Activated naive CD4-positive, alpha-beta T cell treated with anti-CD3 and anti-CD28 coated beads, Interleukin-2, amount 50 U/mL, for 24 hours (primary cell): Measurements from ENCODE around the gene CFAP221.

ENCODE experiments used
- H3K27ac Mint-ChIP-seq: one replicate; pipeline ENCODE4 v1.8.0; 2021; ENCODE audit warnings: mild to moderate bottlenecking, mixed read lengths
- H3K27me3 Mint-ChIP-seq: one replicate; pipeline ENCODE4 v1.8.0; 2021; ENCODE audit warnings: mixed read lengths
- H3K36me3 Mint-ChIP-seq: one replicate; pipeline ENCODE4 v1.8.0; 2021; ENCODE audit warnings: mixed read lengths
- H3K4me1 Mint-ChIP-seq: one replicate; pipeline ENCODE4 v1.8.0; 2021; ENCODE audit warnings: mixed read lengths
- H3K4me3 Mint-ChIP-seq: one replicate; pipeline ENCODE4 v1.8.0; 2021; ENCODE audit warnings: mild to moderate bottlenecking, mixed read lengths
- H3K9me3 Mint-ChIP-seq: one replicate; pipeline ENCODE4 v1.8.0; 2021; ENCODE audit warnings: mixed read lengths

Gene CFAP221

DNA sequence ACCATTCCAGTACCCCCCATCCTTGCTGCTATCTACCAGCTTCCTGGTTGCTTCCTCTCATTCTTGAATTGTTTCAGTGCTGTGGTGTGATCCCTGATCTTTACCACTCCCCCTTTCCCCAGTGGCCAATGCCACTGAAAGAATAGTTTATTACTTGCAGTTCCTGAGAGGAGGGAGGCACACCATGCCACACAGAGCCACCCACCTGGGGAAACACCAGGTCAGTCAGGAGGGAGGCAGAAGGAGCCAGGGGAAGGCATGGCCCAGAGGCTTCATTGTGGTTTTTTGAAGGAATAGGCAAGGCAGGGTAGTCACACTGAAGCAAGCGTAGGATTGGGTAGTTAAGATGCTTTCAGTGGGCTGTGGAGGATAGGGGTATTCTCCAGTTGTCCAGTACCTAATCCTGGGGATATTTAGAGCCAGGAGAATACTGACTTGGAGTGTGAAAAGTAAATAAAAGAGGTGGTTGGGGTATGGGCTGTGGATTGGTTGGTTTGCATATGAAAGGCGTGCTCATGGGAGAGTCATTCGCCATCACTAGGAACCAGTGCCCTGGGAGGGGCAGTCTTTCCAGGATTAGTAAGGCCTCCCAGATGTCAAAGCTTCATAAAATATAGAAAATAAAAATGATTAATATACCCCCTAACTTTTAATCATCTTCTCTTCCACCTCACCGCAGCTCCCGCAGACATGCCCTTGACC lies 128.1 kb downstream of the CFAP221 start:
- Mint-ChIP-seq H3K9me3 (no peaks in the 10 kb centered on the region), H3K36me3 (no peaks in the 10 kb centered on the region), H3K4me1 (no peaks in the 10 kb centered on the region)

DNA sequence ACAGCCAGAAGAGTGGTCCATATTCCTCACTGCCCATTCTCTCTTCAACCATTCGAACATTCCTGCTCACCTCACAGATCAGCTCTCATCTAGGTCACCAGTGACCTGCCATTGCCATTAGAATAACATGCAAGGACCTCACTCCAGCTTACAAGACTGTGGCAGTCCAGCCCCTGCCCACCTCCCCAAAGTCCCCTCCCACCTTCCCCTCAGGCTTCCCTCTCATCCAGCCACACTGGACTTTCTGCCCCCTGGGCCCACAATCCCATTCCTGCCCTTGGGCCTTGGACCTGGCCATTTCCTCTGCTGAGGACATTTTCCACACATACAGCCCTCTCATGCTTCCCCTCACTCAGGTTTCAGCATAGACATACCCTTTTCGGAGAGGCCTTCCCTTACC lies 129.5 kb downstream of the CFAP221 start:
- H3K9me3 Mint-ChIP-seq: no peaks in the 10 kb centered on the region
- no peak overlapping the region for H3K4me3 Mint-ChIP-seq
- no peaks in the 10 kb centered on the region for H3K36me3 Mint-ChIP-seq
- H3K4me1 Mint-ChIP-seq: peaks cover 8% of the 10 kb centered on the region
- no peaks in the 10 kb centered on the region for H3K27me3 Mint-ChIP-seq
- H3K27ac Mint-ChIP-seq: no peak overlapping the region

More for the DNA sequence above, 128.1 kb downstream of the CFAP221 start:
- H3K27me3 Mint-ChIP-seq: no peaks in the 10 kb centered on the region
- no peak overlapping the region for H3K4me3 Mint-ChIP-seq
- H3K27ac Mint-ChIP-seq: no peak overlapping the region

DNA sequence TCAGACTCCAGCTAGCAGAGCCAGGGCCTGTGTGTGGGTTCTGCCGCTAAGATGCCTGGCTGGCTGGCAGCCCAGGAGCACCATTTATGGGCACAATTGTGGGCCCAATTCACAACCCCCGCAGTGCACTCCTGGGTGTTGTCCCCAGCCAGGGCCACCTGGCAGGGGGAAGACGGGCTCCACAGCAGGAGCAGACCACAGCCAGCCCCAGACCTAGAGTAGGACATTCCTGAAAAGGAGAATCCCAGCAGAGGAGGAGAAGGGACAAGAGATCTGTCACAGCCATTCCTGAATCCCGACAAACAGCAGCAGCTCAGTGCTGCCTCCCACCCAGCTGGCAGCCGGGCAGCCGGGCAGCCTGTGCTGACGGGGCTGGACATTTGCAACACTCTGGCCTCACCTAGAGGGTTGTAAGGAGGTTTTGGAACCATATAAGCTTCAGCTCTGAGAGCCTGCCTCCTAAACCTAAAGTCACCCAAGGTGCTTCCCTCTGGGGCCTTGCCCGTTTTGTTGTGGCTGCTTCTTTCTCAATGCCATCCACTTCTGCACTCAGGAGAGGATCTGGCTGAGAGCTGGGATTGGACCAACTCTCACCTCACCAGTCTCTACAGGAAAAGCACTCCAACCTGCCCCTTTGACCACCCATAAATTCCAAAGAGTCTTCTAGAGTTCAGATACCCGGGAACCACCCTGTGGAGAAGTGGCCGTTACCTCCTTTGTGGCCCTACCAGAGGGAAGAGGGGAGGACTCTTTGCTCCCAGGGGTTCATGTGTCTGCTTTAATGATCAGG lies 130.7 kb downstream of the CFAP221 start:
- Mint-ChIP-seq H3K4me3 (no peak overlapping the region), H3K4me1 (peaks cover 14% of the 10 kb centered on the region), H3K36me3 (no peaks in the 10 kb centered on the region), H3K9me3 (no peaks in the 10 kb centered on the region), H3K27ac (peak overlapping the region; percentile 41), H3K27me3 (no peaks in the 10 kb centered on the region)

DNA sequence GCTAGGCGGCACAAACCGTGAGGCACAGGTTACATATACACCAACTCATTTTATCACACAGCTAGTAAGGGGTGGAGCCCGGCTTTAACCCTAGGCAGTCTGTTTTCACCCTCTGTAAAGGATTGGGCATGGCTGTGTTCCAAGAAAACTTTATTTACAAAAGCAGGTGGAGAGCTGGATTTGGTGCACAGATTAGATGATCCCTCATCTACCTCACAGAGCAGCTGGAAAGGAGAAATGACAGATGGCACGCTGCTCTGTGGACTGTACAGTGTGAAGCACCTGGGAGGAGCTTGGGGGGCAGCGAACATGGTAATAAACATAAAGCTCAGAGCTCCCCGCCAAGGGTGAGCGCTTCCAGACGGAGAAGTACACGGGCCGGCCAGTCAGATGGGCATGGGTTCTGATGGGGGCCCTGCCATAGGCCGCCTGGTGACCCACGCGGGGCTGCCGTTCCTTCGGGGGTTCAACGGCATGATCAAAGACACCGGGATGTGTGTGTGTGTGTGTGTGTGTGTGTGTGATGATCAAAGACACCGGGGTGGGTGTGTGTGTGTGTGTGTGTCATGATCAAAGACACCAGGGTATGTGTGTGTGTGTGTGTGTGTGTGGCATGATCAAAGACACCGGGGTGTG lies 133.9 kb downstream of the CFAP221 start:
- H3K27ac Mint-ChIP-seq: peak overlapping the region; percentile 87
- H3K9me3 Mint-ChIP-seq: no peaks in the 10 kb centered on the region
- peaks cover 37% of the 10 kb centered on the region for H3K4me1 Mint-ChIP-seq
- H3K36me3 Mint-ChIP-seq: no peaks in the 10 kb centered on the region
- peak overlapping the region; percentile 89 for H3K4me3 Mint-ChIP-seq
- H3K27me3 Mint-ChIP-seq: no peaks in the 10 kb centered on the region

DNA sequence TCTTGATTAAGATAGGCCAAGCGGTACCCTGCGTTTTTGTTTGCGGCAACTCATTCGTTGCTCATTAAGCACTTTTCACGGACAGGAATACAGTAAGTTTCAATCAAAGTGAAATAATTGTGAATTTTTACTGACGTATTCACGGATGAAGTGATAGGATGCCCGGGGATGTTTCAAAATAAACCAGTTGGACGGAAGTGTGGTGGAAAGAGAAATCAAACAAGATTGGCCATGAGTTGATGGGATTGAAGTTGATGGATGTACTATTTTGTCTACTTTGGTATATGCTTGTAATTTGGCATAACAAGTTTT lies 135.2 kb downstream of the CFAP221 start:
- H3K4me3 Mint-ChIP-seq: peak overlapping the region; percentile 89
- no peaks in the 10 kb centered on the region for H3K27me3 Mint-ChIP-seq
- no peaks in the 10 kb centered on the region for H3K9me3 Mint-ChIP-seq
- H3K36me3 Mint-ChIP-seq: no peaks in the 10 kb centered on the region
- peaks cover 41% of the 10 kb centered on the region for H3K4me1 Mint-ChIP-seq
- H3K27ac Mint-ChIP-seq: peak overlapping the region; percentile 88

DNA sequence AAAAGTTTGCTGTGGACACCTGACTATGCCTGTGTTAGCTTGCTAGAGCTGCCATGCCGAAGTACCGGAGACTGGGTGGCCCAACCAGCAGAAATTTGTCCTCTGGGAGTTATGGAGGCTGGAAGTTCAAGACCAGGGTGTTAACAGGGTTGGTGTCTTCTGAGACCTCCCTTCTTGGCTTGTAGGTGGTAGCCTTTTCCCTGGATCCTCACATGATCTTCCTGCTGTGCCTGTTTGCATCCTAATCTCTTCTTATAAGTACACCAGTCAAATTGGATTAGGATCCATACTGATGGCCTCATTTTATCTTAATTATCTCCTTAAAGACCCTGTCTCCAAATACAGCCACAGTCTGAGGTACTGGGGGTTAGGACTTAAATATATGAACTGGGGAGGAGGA lies 135.6 kb downstream of the CFAP221 start:
- Mint-ChIP-seq H3K27me3 (no peaks in the 10 kb centered on the region), H3K4me1 (peaks cover 41% of the 10 kb centered on the region), H3K36me3 (no peaks in the 10 kb centered on the region), H3K4me3 (peak overlapping the region; percentile 89), H3K27ac (peak overlapping the region; percentile 24), H3K9me3 (no peaks in the 10 kb centered on the region)

DNA sequence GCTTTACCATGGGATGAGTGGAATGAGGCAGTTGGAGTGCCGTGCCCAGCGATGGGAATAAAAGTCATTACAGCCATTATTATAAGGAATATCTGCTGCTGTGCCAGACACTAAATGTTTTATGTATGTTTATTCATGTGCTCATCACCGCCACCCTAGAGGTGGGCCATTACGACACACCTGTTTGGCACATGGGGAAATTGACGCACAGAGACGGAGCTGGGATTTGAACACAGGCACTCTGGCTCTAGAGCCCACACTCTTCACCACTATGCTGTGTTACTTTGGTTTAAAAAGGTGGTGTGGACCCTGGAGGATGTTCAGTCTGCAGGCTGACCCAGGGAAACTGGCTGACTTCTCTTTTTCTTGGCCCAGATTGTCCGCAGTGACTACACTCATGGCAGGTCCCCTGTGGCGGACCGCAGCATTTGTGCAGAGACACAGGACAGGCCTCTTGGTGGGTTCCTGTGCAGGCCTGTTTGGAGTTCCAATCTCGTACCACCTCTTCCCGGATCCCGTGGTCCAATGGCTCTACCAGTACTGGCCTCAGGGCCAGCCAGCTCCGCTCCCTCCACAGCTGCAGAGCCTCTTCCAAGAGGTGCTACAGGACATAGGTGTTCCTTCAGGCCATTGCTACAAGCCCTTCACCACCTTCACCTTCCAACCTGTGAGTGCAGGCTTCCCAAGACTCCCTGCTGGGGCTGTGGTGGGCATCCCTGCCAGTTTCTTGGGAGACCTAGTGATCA lies 136.4 kb downstream of the CFAP221 start:
- Mint-ChIP-seq H3K4me3 (peak overlapping the region; percentile 89), H3K9me3 (no peaks in the 10 kb centered on the region), H3K27ac (no peak overlapping the region), H3K27me3 (no peaks in the 10 kb centered on the region), H3K4me1 (peaks cover 41% of the 10 kb centered on the region), H3K36me3 (no peaks in the 10 kb centered on the region)

DNA sequence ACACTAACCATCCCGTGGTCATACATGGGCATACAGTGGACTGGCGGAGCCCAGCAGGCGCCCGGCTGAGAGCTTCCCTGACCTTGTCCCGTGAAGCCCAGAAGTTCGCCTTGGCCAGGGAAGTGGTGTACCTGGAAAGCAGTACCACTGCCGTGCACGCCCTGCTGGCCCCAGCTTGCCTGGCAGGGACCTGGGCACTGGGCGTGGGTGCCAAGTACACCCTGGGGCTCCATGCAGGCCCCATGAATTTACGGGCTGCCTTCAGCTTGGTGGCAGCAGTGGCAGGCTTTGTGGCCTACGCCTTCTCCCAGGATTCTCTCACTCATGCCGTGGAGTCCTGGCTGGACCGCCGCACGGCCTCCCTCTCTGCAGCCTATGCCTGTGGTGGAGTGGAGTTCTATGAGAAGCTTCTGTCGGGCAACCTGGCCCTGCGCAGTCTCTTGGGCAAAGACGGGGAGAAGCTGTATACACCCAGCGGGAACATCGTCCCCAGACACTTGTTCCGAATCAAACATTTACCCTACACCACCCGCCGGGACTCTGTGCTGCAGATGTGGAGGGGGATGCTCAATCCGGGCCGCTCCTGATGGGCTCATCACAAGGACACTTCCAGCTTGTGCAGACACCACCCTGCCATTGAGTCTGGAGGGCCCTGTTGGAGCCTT lies 137.1 kb downstream of the CFAP221 start:
- Mint-ChIP-seq H3K27me3 (no peaks in the 10 kb centered on the region), H3K4me3 (peak overlapping the region; percentile 72), H3K4me1 (peaks cover 41% of the 10 kb centered on the region), H3K36me3 (no peaks in the 10 kb centered on the region), H3K27ac (no peak overlapping the region), H3K9me3 (no peaks in the 10 kb centered on the region)

DNA sequence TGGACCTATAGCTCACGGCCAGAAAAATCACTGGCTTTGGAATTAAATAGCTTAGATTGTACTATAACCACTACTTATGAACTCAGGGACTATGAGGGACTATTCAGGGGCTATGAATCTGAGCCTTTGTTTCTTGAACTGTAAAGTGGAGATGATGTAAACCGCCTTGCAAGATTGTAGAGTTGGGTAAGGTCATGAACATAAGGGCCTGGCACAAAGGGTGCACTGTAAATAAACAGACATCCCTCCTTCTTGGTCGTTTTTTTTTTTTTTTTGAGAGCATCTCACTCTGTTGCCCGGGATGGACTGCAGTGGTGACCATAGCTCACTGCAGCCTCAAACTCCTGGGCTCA lies 137.6 kb downstream of the CFAP221 start:
- peaks cover under 1% of the 10 kb centered on the region for H3K36me3 Mint-ChIP-seq
- peaks cover 41% of the 10 kb centered on the region for H3K4me1 Mint-ChIP-seq
- no peaks in the 10 kb centered on the region for H3K27me3 Mint-ChIP-seq
- H3K4me3 Mint-ChIP-seq: no peak overlapping the region
- H3K9me3 Mint-ChIP-seq: no peaks in the 10 kb centered on the region
- no peak overlapping the region for H3K27ac Mint-ChIP-seq

DNA sequence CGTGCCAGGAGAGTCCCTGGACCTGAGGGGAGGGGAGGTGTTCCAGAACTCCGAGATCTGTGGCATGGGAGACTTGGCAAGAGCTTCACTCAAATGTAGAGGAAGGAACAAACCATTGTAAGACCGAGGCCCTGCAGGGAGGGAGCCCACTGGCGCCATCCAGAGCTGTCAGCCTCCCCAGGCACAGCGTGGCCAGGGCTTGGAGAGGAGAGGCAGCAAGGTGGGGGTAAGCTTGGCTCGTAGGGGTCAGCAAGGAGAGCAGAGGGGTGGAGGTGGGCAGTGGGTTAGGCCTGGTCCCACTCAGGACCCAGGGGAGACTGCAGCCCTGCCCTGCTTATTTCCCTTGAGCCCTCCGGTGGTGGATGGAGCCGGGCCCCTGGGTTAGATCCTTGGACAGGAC lies 138.3 kb downstream of the CFAP221 start:
- H3K27me3 Mint-ChIP-seq: no peaks in the 10 kb centered on the region
- no peak overlapping the region for H3K4me3 Mint-ChIP-seq
- H3K36me3 Mint-ChIP-seq: peaks cover 5% of the 10 kb centered on the region
- H3K27ac Mint-ChIP-seq: peak overlapping the region; percentile 35
- peaks cover 41% of the 10 kb centered on the region for H3K4me1 Mint-ChIP-seq
- no peaks in the 10 kb centered on the region for H3K9me3 Mint-ChIP-seq

DNA sequence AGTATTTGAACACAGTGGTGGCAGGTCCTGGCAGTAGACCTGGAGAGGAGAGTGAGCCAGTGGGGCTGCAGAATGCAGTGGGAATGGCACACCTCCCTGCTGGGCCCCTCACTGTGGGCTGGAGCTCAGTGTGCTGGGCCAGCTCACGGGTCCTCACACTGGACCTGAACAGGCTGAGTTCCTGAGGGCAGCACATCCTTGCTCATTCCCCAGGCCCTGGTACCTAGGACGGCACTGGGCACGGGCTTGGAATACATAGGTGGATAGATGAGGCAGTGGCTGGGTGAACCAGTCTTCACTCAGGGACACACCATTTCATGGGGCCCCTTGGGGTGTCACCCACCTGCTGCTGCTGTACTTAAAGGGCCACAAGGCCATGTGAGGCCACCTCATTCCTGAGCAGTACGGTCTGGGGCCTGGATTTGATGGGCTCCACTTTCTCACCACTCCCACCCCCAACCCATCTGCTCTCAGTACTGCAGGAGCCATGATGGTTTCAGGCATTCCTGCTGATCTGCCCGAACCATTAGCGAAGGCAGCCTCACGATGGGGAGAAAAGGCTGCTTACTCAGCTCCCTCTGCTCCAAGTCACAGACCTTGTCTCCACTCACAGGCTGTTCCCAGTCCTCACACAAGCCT lies 138.9 kb downstream of the CFAP221 start:
- Mint-ChIP-seq H3K27me3 (no peaks in the 10 kb centered on the region), H3K9me3 (no peaks in the 10 kb centered on the region), H3K27ac (peak overlapping the region; percentile 35), H3K4me1 (peaks cover 36% of the 10 kb centered on the region), H3K36me3 (peaks cover 5% of the 10 kb centered on the region), H3K4me3 (no peak overlapping the region)

DNA sequence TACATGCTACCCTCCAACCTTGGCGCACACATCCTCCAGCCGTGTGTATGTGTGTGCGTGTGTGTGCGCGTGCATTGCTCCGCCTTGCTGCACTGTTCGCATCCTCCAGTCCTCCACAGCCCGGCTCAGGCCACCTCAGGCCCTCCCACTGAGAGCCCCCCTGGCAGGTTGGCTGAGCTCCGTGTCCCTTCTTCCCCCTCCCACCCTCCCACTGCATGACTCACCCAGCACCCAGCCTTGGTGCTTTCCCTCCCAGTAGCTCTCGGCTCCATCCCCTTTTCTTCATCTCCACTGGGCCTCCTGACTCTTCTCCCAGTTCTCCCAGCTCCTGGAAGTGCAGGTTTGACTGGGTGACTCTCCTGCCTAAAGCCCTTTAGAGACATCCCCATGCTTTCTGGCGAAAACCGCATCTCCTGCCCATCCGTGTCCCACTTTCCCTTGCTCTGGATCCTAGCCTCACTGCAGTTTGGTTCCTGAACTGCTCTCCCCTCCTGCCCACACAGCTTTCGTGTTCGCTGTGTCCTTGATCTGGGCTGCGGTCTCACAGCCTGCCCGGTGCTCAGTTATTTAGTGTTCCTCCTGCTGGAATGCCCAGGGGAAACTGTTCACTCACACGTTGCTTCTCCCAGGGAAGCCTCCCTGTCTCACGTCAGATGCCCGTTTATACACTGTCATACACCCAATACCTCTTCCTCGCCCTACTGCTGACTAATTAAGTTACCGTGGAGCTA lies 139.6 kb downstream of the CFAP221 start:
- Mint-ChIP-seq H3K36me3 (peaks cover 5% of the 10 kb centered on the region), H3K4me1 (peaks cover 33% of the 10 kb centered on the region), H3K27me3 (no peaks in the 10 kb centered on the region), H3K9me3 (no peaks in the 10 kb centered on the region), H3K27ac (no peak overlapping the region), H3K4me3 (no peak overlapping the region)

DNA sequence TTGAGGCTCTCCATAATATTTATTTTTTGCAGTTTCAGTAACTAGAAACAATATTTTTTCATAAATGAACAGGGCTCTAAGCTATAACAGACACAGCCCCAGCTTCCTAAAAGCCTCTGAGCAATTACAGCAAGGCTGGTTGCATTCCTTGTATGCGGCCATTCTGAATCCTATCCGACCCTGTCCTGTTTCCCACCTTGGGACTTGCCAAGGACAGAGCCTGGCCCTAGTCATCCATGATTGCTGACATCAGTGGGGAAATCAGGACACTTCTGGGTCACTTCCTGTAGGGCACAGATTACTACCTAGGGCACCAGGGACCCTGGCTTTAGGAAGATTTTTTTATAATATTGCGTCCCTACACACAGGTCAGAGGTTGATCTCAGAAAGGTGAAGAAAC lies 140.3 kb downstream of the CFAP221 start:
- Mint-ChIP-seq H3K27ac (no peak overlapping the region), H3K9me3 (no peaks in the 10 kb centered on the region), H3K27me3 (no peaks in the 10 kb centered on the region), H3K4me1 (peaks cover 31% of the 10 kb centered on the region), H3K4me3 (no peak overlapping the region), H3K36me3 (peaks cover 5% of the 10 kb centered on the region)

DNA sequence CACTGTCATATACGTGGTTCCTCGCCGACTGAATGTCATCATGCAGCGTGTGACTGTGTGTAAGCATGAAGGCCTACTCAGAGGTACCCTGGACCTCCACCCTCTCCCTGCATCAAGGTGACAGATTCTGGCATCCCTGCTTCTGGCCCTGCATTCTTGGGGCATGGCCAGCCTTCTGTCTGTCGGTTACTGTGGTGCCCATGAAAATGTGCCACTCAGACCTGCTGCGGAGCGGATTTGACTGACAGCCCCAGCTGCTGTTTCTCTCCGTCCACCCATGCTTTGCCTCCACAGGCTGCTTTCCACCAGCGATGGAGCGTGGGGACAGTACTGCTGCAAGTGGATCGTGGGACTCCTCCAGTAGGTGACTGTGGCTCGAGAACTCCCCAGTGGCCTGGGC lies 144.4 kb downstream of the CFAP221 start:
- Mint-ChIP-seq H3K9me3 (no peaks in the 10 kb centered on the region), H3K27me3 (no peaks in the 10 kb centered on the region), H3K27ac (no peak overlapping the region), H3K4me1 (peaks cover 5% of the 10 kb centered on the region), H3K36me3 (peaks cover 6% of the 10 kb centered on the region), H3K4me3 (no peak overlapping the region)
